Right hindlimb (tissue), 1 donor: ENCODE measurements around the gene MYO18B.
"Not testable (repeated sequence)": the region's sequence is repeated elsewhere in the genome, so short reads cannot be mapped to it uniquely, and the experiment has no call there.

ENCODE experiments used
- DNase-seq: peaks from one replicate; pipeline ENCODE4 v3.0.0-alpha.2; 2018

The MYO18B gene

GRCh38 chr22:25955323-25955722 lies 213.3 kb downstream of the MYO18B start:
- no peak for DNase-seq

- DNase-seq = no peak
Measured at GRCh38 chr22:25956801-25957200, 214.8 kb downstream of the MYO18B start.

GRCh38 chr22:25959818-25960774 lies 218.1 kb downstream of the MYO18B start:
- DNase-seq = no peak

DNA sequence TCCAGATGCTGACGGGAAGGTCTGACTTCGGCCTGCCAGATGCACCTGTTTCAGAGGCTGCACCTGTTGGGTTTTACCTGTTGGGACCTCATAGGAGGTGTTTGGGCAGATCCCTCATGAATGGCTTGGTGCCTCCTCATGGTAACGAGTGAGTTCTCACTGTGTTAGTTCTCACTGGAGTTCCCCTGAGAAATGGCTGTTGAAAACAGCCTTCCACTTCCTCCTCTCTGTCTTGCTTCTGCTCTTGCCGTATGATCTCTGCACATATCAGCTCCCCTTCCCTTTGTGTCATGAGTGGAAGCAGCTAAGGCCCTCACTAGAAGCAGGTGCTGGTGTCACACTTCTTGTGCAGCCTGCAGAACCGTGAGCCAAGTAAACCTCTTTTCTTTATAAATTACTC lies 219.7 kb downstream of the MYO18B start:
- no peak for DNase-seq

GRCh38 chr22:25962711-25963110 lies 220.7 kb downstream of the MYO18B start:
- no peak for DNase-seq

DNA sequence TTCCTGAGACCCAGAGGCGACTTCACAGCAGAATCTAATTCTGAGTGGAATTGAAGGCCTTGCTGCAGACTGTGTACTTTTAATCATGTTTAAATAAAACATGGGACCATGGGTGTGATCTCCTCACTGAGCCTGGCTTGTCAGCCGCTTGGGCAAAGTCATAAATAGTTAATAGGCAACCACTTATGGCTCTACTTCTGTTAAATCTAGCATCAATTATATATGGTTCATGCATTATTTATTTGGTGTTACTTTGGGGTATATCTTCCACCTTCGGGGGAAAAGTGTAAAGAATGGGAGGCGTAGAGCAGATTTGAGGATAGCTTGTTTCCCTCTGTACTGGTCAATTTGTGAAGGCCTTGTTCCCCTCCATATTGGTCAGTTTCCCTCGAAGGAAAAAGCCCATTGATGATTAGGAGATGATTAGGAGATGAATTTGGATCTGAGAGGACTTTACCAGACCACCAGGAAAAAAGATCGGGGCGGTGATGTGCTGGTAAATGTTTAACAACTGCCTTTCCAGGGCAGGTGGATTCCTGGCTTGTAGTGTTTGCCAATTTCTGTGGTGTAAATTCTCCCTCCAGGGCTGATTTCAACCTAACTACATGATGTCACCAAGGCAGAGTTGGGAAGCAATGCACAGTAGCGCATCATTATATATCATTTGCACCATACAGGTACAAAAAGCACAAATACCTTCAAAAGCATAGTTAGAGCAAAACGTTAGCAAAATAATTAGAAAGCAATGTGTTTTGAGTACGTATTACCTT lies 223.2 kb downstream of the MYO18B start:
- DNase-seq = no peak

GRCh38 chr22:25966448-25966913 lies 224.5 kb downstream of the MYO18B start:
- DNase-seq = no peak

DNA sequence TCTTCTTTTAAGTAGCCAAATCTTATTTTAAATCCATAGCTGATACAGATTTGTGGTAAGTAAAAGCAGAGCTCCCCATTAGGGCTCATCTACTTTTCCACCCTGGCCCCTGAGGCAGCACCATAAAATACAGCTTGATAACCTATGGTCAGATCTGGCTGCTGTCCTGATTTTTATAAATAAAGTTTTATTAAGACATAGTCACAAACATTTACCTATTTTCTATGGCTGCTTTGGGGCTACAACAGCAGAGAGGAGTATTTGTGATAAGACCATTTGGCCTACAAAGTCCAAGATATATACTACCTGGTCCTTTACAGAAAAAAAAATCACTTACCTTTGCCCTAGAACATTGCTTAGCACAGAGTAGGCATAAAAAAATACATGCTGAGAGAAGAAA lies 227.3 kb downstream of the MYO18B start:
- DNase-seq = no peak

GRCh38 chr22:25969901-25970300 lies 227.9 kb downstream of the MYO18B start:
- DNase-seq = no peak

DNA sequence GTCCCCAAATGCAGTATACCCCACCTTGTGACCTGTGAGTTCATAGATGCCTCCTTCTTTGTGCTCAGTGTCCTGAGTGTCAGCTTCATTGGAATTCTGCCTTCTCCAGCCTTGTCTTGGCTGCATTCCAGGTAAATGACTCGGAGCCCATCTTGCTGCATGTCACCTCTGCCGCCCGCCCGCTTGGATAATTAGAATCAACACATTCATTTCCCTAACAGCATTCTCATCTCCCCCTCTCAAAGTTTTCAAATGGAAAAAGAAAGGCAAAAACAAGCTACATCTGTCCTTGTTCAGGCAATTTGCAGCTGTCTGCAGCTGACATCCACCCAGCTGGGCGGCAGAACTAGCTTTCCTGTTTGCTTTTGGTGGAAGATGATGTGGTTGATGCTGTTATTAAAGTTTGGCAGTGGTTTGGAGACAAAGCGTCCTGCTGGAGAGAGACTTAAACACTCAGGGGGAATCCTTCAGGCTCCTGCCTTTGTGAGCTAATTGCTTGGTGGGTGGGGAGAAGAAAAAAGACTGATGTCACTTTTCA lies 228.5 kb downstream of the MYO18B start:
- DNase-seq = peak; percentile 66

- no peak for DNase-seq
Measured at GRCh38 chr22:25970999-25971811, 229.2 kb downstream of the MYO18B start.

GRCh38 chr22:25972397-25972796 lies 230.4 kb downstream of the MYO18B start:
- DNase-seq = no peak

DNA sequence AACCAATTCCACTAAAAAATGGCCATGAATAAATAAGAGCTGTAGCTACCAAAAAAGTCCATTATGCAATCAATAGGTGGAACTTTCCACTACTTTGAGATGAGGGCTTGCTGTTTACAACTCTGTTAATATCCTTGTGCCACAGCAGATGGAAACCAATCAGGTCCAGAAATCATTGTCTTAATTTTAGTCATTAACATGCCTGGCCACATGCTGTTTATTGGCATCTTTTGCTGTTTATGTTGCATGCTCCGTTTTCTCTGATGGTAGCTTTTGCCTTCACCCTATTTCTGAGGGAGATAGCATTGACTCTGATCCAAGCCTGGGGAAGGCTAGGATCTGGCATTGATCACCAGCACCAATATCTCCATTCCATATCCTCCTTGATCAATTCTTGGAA lies 234.4 kb downstream of the MYO18B start:
- DNase-seq = no peak

DNA sequence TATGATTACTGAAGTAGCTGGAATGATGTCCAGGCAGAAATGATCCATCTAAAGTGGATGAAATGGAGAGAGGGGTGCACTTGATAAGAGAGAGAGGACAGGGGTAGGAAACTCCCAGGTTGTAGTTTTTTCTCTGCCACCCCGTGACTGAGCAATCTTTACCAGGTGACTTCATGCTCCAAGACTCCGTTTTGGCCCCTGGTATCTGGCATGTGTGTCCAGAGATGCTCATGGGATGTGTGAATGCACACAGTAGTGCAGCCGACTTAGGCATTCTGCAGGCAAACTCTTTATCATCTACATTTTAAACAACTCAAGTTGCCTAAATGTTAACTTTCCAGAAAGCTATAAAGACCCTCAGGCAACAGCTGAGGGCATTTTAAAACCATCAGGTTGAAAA lies 238.0 kb downstream of the MYO18B start:
- no peak for DNase-seq

DNA sequence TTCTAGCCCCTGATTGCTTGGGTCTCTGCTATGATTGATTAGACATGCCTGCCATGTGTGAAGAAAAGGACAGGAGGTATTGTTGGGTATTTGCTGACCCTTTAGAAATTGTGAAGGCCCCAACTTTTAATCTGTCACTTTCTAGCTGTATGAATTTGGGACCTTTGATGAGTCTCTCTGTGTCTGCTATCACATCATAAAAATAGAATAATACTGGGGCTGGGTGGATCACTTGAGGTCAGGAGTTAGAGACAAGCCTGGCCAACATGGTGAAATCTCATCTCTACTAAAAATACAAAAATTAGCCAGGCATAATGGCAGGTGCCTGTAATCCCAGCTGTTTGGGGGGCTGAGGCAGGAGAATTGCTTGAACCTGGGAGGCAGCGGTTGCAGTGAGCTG lies 242.9 kb downstream of the MYO18B start:
- not testable (repeated sequence) for DNase-seq

GRCh38 chr22:25987948-25988347 lies 246.0 kb downstream of the MYO18B start:
- no peak for DNase-seq

DNA sequence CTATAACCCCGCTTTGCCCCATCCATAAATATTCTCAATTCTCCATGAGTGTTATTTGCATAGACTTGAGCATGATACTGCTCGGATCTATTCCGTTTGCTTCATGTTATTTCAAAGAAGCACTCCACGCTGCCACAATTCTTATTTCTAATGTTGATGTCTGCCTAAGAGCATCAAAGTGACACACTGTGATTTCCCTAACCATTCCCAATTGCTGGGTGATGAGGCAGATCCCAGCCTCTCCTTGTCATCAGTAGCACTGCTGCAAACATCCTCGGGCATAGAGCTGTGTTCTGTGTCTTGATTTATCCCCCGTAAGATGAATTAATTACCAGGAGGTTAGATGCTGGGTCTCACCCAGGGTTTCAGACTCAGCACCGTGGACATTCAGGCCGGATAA lies 249.0 kb downstream of the MYO18B start:
- DNase-seq = no peak

DNA sequence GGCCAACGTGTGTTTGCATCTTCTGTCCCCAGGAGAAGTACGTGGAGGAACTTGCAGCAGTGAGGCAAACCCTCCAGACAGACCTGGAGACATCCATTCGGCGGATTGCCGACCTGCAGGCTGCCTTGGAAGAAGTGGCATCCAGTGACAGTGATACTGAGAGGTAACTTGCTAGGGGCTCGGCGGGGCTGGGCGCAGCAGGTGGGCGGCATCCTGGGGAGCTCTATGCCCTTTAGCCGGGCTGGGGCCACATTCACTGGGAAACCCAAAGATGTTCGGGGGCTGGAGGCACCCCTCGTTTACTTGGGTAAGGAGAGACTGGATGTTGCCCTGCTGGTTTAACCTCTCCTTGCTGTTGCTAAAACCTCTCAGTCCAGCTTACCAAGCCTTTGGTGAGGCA lies 250.3 kb downstream of the MYO18B start:
- DNase-seq = no peak

GRCh38 chr22:25996669-25997068 lies 254.7 kb downstream of the MYO18B start:
- no peak for DNase-seq

DNA sequence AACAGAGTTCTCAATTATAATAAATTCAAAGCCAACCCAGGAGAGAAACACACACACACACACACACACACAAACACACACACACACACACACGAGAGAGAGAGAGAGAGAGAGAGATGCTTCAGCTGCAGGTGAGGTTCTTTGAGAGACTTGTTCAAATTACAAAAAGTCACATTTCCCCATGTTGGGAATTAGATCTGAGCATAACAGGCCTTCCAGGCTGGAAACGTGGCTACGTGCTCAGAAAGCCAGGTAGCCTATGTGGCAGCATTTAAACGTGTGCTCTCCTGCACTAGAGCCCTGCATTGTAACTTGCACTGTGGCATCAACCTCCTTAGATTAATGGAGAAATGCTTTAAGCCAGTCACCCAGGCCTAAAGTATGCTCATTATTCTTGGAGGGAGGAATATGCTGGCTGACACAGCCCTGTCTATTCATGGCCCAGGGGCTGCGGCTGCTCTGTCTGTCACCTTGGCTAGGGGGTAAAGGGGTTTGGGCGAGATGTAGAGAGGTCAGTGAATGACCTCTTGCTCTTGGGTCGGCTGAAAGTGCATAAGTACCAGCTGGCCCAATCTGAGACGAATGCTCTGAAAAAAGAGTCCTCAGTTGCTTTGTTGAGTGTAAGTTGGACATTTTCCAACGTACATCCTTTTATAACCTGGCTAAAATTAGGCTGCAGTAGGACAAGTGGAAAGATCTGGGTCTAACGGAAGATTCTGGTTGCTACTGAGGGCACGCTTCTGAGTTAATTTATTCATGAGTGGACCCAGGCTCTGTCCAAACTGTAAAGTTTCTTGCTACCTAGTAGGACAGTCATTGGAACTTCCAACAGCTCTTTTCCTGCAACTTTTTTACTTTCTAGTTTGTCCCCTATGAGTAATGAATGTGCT lies 256.1 kb downstream of the MYO18B start:
- DNase-seq = no peak

GRCh38 chr22:26002456-26002855 lies 260.5 kb downstream of the MYO18B start:
- no peak for DNase-seq

DNA sequence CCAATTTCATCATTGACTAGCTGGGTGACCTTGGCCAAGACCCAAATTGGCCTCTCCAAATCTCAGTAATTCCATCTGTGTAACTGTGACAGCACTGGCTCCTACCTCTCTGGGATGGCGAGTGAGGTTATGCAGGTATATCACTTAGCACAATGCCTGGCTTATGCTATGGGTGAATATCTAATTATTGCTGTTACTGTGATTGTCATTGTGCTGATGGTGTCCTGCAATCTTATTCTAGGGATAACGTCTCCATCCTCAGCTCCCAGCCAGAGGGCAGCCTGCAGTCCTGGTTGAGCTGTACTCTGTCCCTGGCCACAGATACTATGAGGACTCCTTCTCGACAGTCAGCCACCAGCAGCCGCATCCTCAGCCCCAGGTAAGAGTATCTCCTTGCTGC lies 262.5 kb downstream of the MYO18B start:
- no peak for DNase-seq
